HCT116 (cell line): Measurements from ENCODE around the gene RACGAP1.

Experiments used
- CBX3 ChIP-seq: IDR thresholded peaks from 2 replicates; pipeline ENCODE4 v1.6.1; 2012; ENCODE audit warnings: low read depth
- CEBPB ChIP-seq: IDR thresholded peaks from 2 replicates; pipeline ENCODE4 v1.6.1; 2012; ENCODE audit warnings: low read depth
- EZH2 ChIP-seq: fragments of 200-600 bp; sonication (generic); IDR thresholded peaks from 2 replicates; pipeline ENCODE4 v1.6.1; 2017; ENCODE audit warnings: antibody characterized with exemption, mixed run types
- EZH2phosphoT487 ChIP-seq: fragments of 200-600 bp; IDR thresholded peaks from 2 replicates; pipeline ENCODE4 v1.6.1; 2018; ENCODE audit warnings: antibody characterized with exemption, borderline replicate concordance
- FOSL1 ChIP-seq: IDR thresholded peaks from 2 replicates; pipeline ENCODE4 v1.6.1; 2012; ENCODE audit warnings: low read depth
- JUND ChIP-seq: IDR thresholded peaks from 2 replicates; pipeline ENCODE4 v1.6.1; 2012
- POLR2A ChIP-seq: IDR thresholded peaks from 2 replicates; pipeline ENCODE4 v1.7.0; 2011; ENCODE audit warnings: borderline replicate concordance; ENCODE audit not compliant: insufficient read depth, insufficient read length; ENCODE audit errors: extremely low read depth
- RAD21 ChIP-seq: IDR thresholded peaks from 2 replicates; pipeline ENCODE4 v1.6.1; 2012; ENCODE audit warnings: low read depth, mild to moderate bottlenecking
- TCF7L2 ChIP-seq: IDR thresholded peaks from 2 replicates; pipeline ENCODE4 v1.7.0; 2011; ENCODE audit warnings: borderline replicate concordance, inconsistent platforms; ENCODE audit not compliant: insufficient read depth, insufficient read length; ENCODE audit errors: extremely low read depth
- YY1 ChIP-seq: IDR thresholded peaks from 2 replicates; pipeline ENCODE4 v1.6.1; 2011; ENCODE audit warnings: low read length, low read depth, moderate library complexity, mild to moderate bottlenecking; ENCODE audit not compliant: insufficient replicate concordance; ENCODE audit errors: extremely low read depth
- TF ChIP-seq, protein P1 (sequence below), 3 experiments: fragments of 200-600 bp in 1 of 3; sonication (generic) in 1 of 3; IDR thresholded peaks in 2 of 3; conservative IDR thresholded peaks in 1 of 3; 2 replicates each; pipeline ENCODE4 v1.5.1; 2012 to 2017; ENCODE audit warnings: low read depth in 2 of 3, low read length in 2 of 3, antibody characterized with exemption in 1 of 3, borderline replicate concordance in 1 of 3, control low read depth in 1 of 3, mild to moderate bottlenecking in 1 of 3, mixed read lengths in 1 of 3, mixed run types in 1 of 3, moderate library complexity in 1 of 3; ENCODE audit not compliant: insufficient read depth in 1 of 3
- TF ChIP-seq, protein P2 (sequence below): IDR thresholded peaks from 2 replicates; pipeline ENCODE4 v1.6.1; 2011; ENCODE audit warnings: mild to moderate bottlenecking, low read length, moderate library complexity; ENCODE audit not compliant: insufficient replicate concordance; ENCODE audit errors: extremely low read depth
- TF ChIP-seq, protein P3 (sequence below): IDR thresholded peaks from 2 replicates; pipeline ENCODE4 v1.6.1; 2012; ENCODE audit warnings: low read depth

DNA sequence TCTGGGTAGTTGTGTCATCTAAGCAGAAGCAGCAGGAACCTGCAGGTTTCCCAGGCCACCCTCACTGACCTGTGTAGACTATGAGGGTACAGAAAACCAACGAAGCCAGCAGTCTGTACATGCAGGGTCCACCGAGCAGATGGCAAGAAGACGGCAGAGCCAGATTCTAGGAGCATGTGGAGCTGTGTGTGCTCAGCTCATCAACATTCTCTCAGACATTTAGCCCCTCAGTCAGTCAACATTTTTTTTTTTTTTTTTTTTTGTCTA lies 24.8 kb upstream of the RACGAP1 start:
- TF ChIP-seq, protein P1, sequence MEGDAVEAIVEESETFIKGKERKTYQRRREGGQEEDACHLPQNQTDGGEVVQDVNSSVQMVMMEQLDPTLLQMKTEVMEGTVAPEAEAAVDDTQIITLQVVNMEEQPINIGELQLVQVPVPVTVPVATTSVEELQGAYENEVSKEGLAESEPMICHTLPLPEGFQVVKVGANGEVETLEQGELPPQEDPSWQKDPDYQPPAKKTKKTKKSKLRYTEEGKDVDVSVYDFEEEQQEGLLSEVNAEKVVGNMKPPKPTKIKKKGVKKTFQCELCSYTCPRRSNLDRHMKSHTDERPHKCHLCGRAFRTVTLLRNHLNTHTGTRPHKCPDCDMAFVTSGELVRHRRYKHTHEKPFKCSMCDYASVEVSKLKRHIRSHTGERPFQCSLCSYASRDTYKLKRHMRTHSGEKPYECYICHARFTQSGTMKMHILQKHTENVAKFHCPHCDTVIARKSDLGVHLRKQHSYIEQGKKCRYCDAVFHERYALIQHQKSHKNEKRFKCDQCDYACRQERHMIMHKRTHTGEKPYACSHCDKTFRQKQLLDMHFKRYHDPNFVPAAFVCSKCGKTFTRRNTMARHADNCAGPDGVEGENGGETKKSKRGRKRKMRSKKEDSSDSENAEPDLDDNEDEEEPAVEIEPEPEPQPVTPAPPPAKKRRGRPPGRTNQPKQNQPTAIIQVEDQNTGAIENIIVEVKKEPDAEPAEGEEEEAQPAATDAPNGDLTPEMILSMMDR (IDR thresholded peaks at IDR 0.05 in 2 of 3, conservative IDR thresholded peaks at IDR 0.05 in 1 of 3; ENCODE audit: borderline replicate concordance in 1 of 3, insufficient read depth in 1 of 3, low read depth in 2 of 3, low read length in 2 of 3): no peak
- TF ChIP-seq POLR2A (no peak), JUND (no peak), YY1 (no peak), FOSL1 (no peak), CEBPB (no peak), TCF7L2 (no peak), RAD21 (no peak), CBX3 (no peak), EZH2 (no peak), EZH2phosphoT487 (no peak)
- TF ChIP-seq, protein P2, sequence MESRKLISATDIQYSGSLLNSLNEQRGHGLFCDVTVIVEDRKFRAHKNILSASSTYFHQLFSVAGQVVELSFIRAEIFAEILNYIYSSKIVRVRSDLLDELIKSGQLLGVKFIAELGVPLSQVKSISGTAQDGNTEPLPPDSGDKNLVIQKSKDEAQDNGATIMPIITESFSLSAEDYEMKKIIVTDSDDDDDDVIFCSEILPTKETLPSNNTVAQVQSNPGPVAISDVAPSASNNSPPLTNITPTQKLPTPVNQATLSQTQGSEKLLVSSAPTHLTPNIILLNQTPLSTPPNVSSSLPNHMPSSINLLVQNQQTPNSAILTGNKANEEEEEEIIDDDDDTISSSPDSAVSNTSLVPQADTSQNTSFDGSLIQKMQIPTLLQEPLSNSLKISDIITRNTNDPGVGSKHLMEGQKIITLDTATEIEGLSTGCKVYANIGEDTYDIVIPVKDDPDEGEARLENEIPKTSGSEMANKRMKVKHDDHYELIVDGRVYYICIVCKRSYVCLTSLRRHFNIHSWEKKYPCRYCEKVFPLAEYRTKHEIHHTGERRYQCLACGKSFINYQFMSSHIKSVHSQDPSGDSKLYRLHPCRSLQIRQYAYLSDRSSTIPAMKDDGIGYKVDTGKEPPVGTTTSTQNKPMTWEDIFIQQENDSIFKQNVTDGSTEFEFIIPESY: no peak
- TF ChIP-seq, protein P3, sequence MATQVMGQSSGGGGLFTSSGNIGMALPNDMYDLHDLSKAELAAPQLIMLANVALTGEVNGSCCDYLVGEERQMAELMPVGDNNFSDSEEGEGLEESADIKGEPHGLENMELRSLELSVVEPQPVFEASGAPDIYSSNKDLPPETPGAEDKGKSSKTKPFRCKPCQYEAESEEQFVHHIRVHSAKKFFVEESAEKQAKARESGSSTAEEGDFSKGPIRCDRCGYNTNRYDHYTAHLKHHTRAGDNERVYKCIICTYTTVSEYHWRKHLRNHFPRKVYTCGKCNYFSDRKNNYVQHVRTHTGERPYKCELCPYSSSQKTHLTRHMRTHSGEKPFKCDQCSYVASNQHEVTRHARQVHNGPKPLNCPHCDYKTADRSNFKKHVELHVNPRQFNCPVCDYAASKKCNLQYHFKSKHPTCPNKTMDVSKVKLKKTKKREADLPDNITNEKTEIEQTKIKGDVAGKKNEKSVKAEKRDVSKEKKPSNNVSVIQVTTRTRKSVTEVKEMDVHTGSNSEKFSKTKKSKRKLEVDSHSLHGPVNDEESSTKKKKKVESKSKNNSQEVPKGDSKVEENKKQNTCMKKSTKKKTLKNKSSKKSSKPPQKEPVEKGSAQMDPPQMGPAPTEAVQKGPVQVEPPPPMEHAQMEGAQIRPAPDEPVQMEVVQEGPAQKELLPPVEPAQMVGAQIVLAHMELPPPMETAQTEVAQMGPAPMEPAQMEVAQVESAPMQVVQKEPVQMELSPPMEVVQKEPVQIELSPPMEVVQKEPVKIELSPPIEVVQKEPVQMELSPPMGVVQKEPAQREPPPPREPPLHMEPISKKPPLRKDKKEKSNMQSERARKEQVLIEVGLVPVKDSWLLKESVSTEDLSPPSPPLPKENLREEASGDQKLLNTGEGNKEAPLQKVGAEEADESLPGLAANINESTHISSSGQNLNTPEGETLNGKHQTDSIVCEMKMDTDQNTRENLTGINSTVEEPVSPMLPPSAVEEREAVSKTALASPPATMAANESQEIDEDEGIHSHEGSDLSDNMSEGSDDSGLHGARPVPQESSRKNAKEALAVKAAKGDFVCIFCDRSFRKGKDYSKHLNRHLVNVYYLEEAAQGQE: no peak
